PC-3 (cell line): ENCODE data around the gene TPD52L1. TPM values are rescaled to one million over a fixed set of nuclear protein-coding genes. Genes with fewer than 3 reads are reported as not detected.

Experiments
- ATAC-seq: fragments of 200-7000 bp; cut with Tn5 transposase; 2 replicates; pipeline ENCODE4 v1.9.1; 2020; ENCODE audit warnings: mild to moderate bottlenecking, moderate library complexity
- BruUV-seq: library from RNA; stranded (reverse); fragments of 400-500 nt; replicated peaks from 2 replicates; lab custom pipeline; 2021; lab: Mats Ljungman, UMichigan
- CTCF ChIA-PET: fragments of 300-600 bp; sonication (Branson Sonifier 250); formaldehyde crosslinking; loops from one replicate; lab custom pipeline; 2022; ENCODE audit warnings: antibody characterized with exemption; lab: Charles Lee
- POLR2A ChIA-PET: fragments of 300-600 bp; sonication (Branson Sonifier 250); formaldehyde crosslinking; loops from one replicate; lab custom pipeline; 2022; ENCODE audit warnings: antibody characterized with exemption; ENCODE audit not compliant: unreplicated experiment; lab: Charles Lee
- DNase-seq: peaks from one replicate; pipeline ENCODE4 v3.0.0-alpha.2; 2015
- H2AFZ ChIP-seq: fragments of 300-600 bp; sonication (generic); 2 replicates; pipeline ENCODE4 v1.6.0; 2016; ENCODE audit warnings: antibody characterized with exemption, low read length
- H3F3A ChIP-seq: fragments of 300-600 bp; sonication (generic); one replicate; pipeline ENCODE4 v1.6.0; 2017; ENCODE audit warnings: antibody characterized with exemption, low read length, control low read depth, mild to moderate bottlenecking; ENCODE audit not compliant: unreplicated experiment
- H3K27ac ChIP-seq: fragments of 300-600 bp; sonication (generic); 2 replicates; pipeline ENCODE4 v1.5.1; 2016; ENCODE audit warnings: mild to moderate bottlenecking, low read length
- H3K27me3 ChIP-seq: fragments of 300-600 bp; sonication (generic); 2 replicates; pipeline ENCODE4 v1.6.1; 2016; ENCODE audit warnings: low read length, mixed read lengths
- H3K36me3 ChIP-seq: fragments of 300-600 bp; sonication (generic); 2 replicates; pipeline ENCODE4 v1.6.1; 2016; ENCODE audit warnings: low read depth, mixed run types, low read length, mixed read lengths
- H3K4me1 ChIP-seq: fragments of 300-600 bp; sonication (generic); 2 replicates; pipeline ENCODE4 v1.5.1; 2016; ENCODE audit warnings: low read length; ENCODE audit not compliant: insufficient read depth
- H3K4me2 ChIP-seq: fragments of 300-600 bp; sonication (generic); 2 replicates; pipeline ENCODE4 v1.6.0; 2016; ENCODE audit warnings: low read length
- H3K4me3 ChIP-seq: fragments of 300-600 bp; sonication (generic); 2 replicates; pipeline ENCODE4 v1.5.1; 2016; ENCODE audit warnings: mild to moderate bottlenecking, low read length, mixed read lengths
- H3K79me2 ChIP-seq: fragments of 300-600 bp; sonication (generic); 2 replicates; pipeline ENCODE4 v1.6.1; 2017; ENCODE audit warnings: low read length, mixed read lengths
- H3K9ac ChIP-seq: fragments of 300-600 bp; sonication (generic); 2 replicates; pipeline ENCODE4 v1.6.0; 2016; ENCODE audit warnings: mild to moderate bottlenecking, low read length
- H3K9me2 ChIP-seq: fragments of 300-600 bp; sonication (generic); replicated peaks from 2 replicates; pipeline ENCODE4 v1.6.1; 2016; ENCODE audit warnings: mixed run types, low read length, mixed read lengths
- H3K9me3 ChIP-seq: fragments of 300-600 bp; sonication (generic); 2 replicates; pipeline ENCODE4 v1.6.1; 2016; ENCODE audit warnings: low read length, mixed read lengths
- H4K20me1 ChIP-seq: fragments of 300-600 bp; sonication (generic); 2 replicates; pipeline ENCODE4 v1.6.1; 2016; ENCODE audit warnings: low read length, mixed read lengths
- EZH2 ChIP-seq: fragments of 300-600 bp; sonication (generic); IDR thresholded peaks from one replicate; pipeline ENCODE4 v1.6.1; 2017; ENCODE audit warnings: antibody characterized with exemption, mild to moderate bottlenecking, low read length; ENCODE audit not compliant: unreplicated experiment
- EZH2phosphoT487 ChIP-seq: fragments of 300-600 bp; sonication (generic); IDR thresholded peaks from 2 replicates; pipeline ENCODE4 v1.6.1; 2018; ENCODE audit warnings: mild to moderate bottlenecking, antibody characterized with exemption, low read length, borderline replicate concordance
- intact Hi-C: fragments of 100-400 bp; cut with micrococcal nuclease; formaldehyde crosslinking; loops from 2 replicates; pipeline ENCODE4 v1.9.0; 2023
- total RNA-seq: library from RNA; depleted of rRNA; stranded (reverse); fragments of >200 nt; gene quantifications from 2 replicates; pipeline ENCODE4 v1.2.3, GENCODE V29; 2014
- TF ChIP-seq, protein P1 (sequence below): fragments of 300-600 bp; sonication (generic); conservative IDR thresholded peaks from 2 replicates; pipeline ENCODE4 v1.5.1; 2017; ENCODE audit warnings: antibody characterized with exemption, low read depth, mild to moderate bottlenecking, low read length

The TPD52L1 gene
- total RNA-seq, 1 experiment from 2014 or later = 39.4 TPM

DNA sequence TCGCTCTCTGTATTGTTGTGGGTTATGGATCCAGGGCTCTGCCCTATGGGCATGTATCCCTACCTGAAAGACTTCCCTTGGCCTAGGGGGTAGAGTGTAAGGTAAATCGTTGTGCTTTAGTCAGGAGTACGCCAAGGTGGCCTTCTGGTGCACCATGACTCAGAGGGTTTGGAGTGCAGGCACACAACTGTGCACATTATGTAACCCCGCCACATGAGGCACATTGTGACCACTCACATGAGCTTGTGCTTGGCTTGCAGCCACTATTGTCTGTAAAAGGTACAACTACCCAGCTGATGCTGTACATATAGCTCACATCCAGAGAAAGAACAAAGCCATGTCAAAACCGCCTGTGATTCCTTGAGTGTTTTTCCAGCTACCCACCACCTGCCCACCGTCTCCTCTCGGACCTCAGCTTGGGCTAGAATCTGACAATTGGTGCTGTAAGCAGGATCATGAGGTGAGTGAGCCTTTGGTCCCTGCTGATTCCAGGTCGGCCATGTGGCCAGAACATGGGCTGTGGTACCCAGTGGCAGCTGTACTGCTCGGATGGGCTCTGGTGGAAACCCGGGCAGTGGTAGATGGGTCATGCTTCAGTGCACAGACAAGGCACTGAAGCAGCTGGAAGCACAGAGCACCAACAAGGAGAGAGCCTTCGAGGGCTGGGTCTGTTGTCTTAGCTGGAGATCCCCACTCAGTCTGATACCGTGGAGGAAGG is 114.4 kb downstream of the TPD52L1 start:
- Histone ChIP-seq H3F3A (no peaks in the 10 kb centered on the region), H3K4me3 (no peak overlapping the region), H3K4me1 (no peaks in the 10 kb centered on the region), H3K9me2 (no peaks in the 10 kb centered on the region), H3K27ac (no peak overlapping the region), H3K4me2 (no peak overlapping the region), H2AFZ (no peak overlapping the region), H4K20me1 (no peaks in the 10 kb centered on the region), H3K9me3 (no peaks in the 10 kb centered on the region), H3K9ac (no peak overlapping the region), H3K36me3 (no peaks in the 10 kb centered on the region; the same call in 1 of the 2 replicates), H3K79me2 (no peaks in the 10 kb centered on the region), H3K27me3 (no peaks in the 10 kb centered on the region)
- ChIA-PET POLR2A (no interaction called here), CTCF (no interaction called here)
- no peak for TF ChIP-seq EZH2
- no TSS peak for BruUV-seq
- ATAC-seq (no peak), DNase-seq (peak; percentile 4)
- intact Hi-C loops = no loop called here

DNA sequence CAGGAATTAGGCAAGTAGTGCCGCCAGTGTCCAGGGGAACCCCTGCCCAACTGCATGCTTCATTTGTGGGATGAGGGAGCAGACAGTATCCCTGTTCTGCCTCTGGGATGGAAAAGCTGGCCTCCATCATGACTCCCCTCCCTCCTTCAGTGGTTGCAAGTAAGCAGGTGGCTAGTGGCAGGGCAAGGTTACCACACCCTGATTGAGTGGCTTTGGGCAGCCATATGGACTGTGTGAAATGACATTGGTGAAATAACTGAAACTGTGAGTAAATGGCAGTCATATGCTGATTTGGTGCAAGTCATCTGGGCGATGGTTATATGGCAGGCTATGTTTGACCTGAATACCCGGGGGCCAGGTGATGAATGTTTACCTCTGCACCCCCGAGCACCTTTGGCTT is 115.2 kb downstream of the TPD52L1 start:
- no peak overlapping the region for H3K9ac ChIP-seq
- H3K79me2 ChIP-seq = no peaks in the 10 kb centered on the region
- no TSS peak for BruUV-seq
- POLR2A ChIA-PET = no interaction called here
- no peak overlapping the region for H3K27ac ChIP-seq
- H3K9me2 ChIP-seq = no peaks in the 10 kb centered on the region
- H4K20me1 ChIP-seq = no peaks in the 10 kb centered on the region
- CTCF ChIA-PET = no interaction called here
- H3K4me1 ChIP-seq = peaks cover 5% of the 10 kb centered on the region
- no peaks in the 10 kb centered on the region for H3F3A ChIP-seq
- no peak overlapping the region for H3K4me2 ChIP-seq
- TF ChIP-seq EZH2 (no peak), EZH2phosphoT487 (no peak)
- TF ChIP-seq, protein P1, sequence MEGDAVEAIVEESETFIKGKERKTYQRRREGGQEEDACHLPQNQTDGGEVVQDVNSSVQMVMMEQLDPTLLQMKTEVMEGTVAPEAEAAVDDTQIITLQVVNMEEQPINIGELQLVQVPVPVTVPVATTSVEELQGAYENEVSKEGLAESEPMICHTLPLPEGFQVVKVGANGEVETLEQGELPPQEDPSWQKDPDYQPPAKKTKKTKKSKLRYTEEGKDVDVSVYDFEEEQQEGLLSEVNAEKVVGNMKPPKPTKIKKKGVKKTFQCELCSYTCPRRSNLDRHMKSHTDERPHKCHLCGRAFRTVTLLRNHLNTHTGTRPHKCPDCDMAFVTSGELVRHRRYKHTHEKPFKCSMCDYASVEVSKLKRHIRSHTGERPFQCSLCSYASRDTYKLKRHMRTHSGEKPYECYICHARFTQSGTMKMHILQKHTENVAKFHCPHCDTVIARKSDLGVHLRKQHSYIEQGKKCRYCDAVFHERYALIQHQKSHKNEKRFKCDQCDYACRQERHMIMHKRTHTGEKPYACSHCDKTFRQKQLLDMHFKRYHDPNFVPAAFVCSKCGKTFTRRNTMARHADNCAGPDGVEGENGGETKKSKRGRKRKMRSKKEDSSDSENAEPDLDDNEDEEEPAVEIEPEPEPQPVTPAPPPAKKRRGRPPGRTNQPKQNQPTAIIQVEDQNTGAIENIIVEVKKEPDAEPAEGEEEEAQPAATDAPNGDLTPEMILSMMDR = no peak
- H3K27me3 ChIP-seq = no peaks in the 10 kb centered on the region
- no peaks in the 10 kb centered on the region for H3K9me3 ChIP-seq
- H3K4me3 ChIP-seq = no peak overlapping the region
- no peaks in the 10 kb centered on the region; the same call in 1 of the 2 replicates for H3K36me3 ChIP-seq
- intact Hi-C loops = no loop called here
- no peak for ATAC-seq
- no peak overlapping the region for H2AFZ ChIP-seq
- no peak for DNase-seq

GRCh38 chr6:125269328-125269985 is 115.9 kb downstream of the TPD52L1 start:
- intact Hi-C loops = no loop called here
- H3K4me3 ChIP-seq = no peak overlapping the region
- no peaks in the 10 kb centered on the region for H3F3A ChIP-seq
- H3K9me2 ChIP-seq = no peaks in the 10 kb centered on the region
- peaks cover 11% of the 10 kb centered on the region for H3K4me1 ChIP-seq
- POLR2A ChIA-PET = no interaction called here
- H3K4me2 ChIP-seq = no peak overlapping the region
- ATAC-seq = no peak
- no peaks in the 10 kb centered on the region; the same call in 1 of the 2 replicates for H3K36me3 ChIP-seq
- H2AFZ ChIP-seq = no peak overlapping the region
- no peak overlapping the region for H3K27ac ChIP-seq
- DNase-seq = no peak
- H3K27me3 ChIP-seq = no peaks in the 10 kb centered on the region
- TF ChIP-seq EZH2 (no peak), EZH2phosphoT487 (no peak)
- TF ChIP-seq, protein P1 = no peak
- H4K20me1 ChIP-seq = no peaks in the 10 kb centered on the region
- H3K9me3 ChIP-seq = no peaks in the 10 kb centered on the region
- no peak overlapping the region for H3K9ac ChIP-seq
- BruUV-seq = no TSS peak
- CTCF ChIA-PET = no interaction called here
- H3K79me2 ChIP-seq = no peaks in the 10 kb centered on the region
